ENCODE results near the gene EBI3.
"Not testable (repeated sequence)": the region's sequence is repeated elsewhere in the genome, so short reads cannot be mapped to it uniquely, and the experiment has no call there.

Gene EBI3

GRCh38 chr19:4200940-4201542 lies 28.3 kb upstream of the EBI3 start:
- no peak for DNase-seq

DNA sequence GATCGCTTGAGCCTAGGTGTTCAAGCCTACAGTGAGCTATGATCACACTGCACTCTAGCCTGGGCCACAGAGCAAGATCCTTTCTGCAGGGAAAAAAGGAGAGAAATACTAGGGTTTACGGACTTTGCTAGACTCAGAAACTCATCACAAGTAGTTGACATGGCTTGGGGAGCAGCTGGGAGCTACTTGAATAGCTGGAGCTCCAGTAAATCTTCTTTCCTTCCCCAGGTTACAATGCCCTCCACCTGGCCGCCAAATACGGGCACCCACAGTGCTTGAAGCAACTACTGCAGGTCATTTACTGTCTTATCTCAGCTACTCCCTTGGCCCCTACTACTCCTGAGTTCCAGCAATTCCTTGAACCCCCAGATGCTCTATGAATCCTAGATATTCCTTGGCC lies 27.5 kb upstream of the EBI3 start:
- DNase-seq = no peak

- DNase-seq = no peak
Observed at GRCh38 chr19:4206818-4207484, 22.4 kb upstream of the EBI3 start.

DNA sequence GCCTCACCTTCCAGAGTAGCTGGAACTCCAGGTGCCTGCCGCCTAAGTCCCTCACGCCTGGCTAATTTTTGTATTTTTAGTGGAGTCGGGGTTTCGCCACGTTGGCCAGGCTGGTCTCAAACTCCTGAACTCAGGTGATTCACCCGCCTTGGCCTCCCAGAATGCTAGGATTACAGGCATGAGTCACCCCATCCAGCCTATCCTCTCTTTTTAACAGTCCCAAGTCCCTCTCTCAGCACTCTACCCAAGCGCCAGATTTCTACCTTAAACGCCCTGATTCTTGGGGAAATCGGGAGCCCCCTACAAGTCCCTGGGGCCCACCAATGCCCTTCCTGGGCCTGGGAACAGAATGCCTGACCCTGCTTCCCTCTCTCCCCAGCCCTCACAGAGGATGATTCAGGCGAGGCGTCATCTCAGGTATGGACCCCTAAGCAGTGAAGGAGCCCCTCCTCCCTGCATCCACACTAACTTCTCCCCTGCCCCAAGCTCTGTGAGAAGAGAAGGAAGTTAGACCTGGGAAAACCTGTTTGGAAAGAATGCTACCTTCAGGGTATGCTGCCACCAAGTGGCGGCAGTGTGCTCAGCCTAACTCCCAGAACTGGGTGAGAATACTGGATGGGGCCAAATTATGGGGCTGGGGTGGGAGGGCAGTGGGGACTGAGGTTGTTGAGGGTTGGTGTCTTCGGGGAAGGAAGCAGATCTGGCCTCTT lies 20.8 kb upstream of the EBI3 start:
- DNase-seq = no peak

GRCh38 chr19:4210166-4210731 lies 19.1 kb upstream of the EBI3 start:
- no peak for DNase-seq

DNA sequence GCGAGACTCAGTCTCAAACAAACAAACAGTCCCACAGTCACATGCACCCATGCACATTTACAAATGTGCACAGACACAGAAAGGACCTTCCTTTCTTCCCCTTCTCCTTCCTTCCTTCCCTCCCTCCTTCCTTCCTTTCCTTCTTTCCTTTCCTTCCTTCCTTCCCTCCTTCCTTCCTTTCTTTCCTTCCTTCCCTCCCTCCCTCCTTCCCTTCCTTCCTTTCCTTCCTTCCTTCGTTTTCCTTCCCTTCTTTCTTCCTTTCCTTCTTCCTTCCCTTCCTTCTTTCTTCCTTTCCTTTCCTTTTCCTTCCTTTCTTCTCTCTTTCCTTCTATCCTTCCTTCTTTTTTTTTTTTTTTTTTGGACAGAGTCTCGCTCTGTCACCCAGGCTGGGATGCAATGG lies 16.2 kb upstream of the EBI3 start:
- no peak for DNase-seq

- DNase-seq = no peak
Observed at GRCh38 chr19:4215807-4216206, 13.5 kb upstream of the EBI3 start.

DNA sequence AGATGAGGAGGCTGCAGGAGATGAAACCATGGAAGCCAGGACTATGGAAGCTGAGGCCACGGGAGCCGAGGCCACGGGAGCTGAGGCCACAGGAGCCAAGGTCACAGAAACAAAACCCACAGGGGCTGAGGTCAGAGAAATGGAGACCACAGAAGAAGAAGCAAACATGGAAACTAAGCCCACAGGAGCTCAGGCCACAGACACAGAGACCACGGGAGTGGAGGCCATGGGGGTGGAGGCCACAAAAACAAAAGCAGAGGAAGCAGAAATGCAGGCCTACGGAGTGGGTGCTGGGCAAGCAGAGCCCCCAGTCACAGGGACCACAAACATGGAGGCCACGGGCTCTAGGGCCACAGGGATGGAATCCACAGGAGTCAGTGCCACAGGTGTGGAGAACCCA lies 12.5 kb upstream of the EBI3 start:
- DNase-seq = no peak

- DNase-seq = no peak
Observed at GRCh38 chr19:4217429-4218264, 11.7 kb upstream of the EBI3 start.

GRCh38 chr19:4218523-4218922 lies 10.8 kb upstream of the EBI3 start:
- DNase-seq = not testable (repeated sequence)

GRCh38 chr19:4220188-4220587 lies 9.1 kb upstream of the EBI3 start:
- DNase-seq = no peak

DNA sequence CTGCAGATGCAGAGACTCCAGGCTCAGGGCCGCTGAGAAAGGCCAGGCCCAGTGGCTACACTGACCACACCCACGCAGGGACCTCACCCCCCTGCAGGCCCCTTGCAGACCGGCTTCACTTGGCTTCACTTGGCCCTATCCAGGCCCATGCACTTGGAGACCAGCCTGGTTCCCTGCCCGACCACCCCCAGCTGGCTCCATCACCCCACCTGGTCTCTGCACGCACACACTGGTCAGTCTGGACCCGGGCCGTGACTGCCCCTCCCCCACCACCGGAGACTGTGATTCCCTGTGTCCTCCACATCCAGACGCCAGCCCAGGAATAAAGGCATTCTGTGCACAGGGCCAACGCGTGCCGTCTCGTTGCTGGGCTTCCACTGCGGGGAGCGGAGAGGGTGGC lies 4.9 kb upstream of the EBI3 start:
- DNase-seq = no peak

DNA sequence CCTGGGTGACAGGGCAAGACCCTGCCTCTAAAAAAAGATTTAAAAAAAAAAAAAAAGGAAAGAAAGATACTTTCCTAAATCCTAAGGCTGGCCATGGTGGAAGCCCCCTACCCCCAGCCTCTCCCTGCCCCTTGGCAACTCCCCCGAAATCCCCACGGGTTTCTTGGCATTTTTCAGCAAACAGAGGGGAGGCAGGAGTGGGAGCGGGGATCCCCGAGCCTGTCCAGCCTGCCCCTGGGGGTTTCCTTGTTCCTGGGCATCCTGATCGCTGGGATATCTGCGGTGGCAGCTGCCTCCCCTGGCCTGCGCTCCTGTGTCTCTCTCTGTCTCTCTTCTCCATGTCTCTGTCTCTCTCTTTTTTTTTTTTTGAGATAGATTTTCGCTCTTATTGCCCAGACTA lies 3.4 kb upstream of the EBI3 start:
- DNase-seq = no peak

- DNase-seq = no peak
Observed at GRCh38 chr19:4227771-4228170, 1.6 kb upstream of the EBI3 start.

- DNase-seq = no peak
Observed at GRCh38 chr19:4228765-4229178, 551 bp upstream of the EBI3 start.

DNA sequence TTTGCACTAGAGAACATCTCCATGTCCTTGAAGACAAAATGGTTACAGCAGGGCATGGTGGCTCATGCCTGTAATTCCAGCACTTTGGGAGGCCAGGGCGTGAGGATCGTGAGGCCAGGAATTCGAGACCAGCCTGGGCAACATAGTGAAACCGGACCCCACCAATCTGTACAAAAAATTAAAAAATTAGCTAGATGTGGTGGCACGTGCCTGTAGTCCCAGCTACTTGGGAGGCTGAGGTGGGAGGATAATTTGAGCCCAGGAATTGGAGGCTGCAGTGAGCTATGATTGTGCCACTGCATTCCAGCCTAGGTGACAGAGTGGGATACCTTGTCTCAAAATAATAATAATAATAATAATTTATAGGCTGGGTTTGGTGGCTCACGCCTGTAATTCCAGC lies 914 bp downstream of the EBI3 start:
- not testable (repeated sequence) for DNase-seq

DNA sequence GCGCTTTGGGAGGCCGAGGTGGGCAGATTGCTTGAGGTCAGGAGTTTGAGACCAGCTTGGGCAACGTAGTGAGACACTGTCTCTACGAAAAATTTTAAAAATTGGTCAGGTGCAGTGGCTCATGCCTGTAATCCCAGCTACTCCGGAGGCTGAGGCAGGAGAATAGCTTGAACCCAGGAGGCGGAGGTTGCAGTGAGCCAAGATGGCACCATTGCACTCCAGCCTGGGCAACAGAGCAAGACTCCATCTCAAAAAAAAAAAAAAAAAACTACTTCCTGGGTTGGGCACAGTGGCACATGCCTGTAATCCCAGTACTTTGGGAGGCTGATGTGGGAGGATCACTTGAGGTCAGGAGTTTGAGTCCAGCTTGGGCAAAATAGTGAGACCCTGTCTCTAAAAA lies 2.2 kb downstream of the EBI3 start:
- DNase-seq = not testable (repeated sequence)

GRCh38 chr19:4232139-4232538 lies 2.8 kb downstream of the EBI3 start:
- not testable (repeated sequence) for DNase-seq

DNA sequence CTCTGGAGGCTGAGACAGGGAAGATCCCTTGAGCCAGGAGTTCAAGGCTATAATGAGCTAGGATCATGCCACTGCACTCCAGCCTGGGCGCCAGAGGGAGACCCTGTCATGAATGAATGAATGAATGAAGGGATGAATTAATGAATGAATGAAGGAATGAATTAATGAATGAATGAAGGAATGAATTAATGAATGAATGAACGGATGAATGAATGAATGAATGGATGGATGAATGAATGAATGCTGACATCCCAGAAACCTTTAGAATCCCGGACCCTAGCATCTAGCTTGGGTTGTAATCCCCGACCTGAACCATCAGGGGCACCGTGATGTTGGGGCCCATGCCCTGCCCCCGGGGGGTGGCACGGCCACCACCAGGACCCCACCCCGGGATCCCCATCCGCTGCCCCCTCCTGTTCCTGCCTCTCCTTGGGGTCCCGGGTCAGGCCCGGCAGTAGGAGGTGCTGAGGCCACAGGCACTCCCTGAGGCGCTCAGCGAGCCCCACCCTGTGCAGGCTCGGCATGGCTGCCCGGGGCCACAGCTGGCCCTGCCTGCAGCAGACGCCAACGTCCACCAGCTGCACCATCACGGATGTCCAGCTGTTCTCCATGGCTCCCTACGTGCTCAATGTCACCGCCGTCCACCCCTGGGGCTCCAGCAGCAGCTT lies 3.4 kb downstream of the EBI3 start:
- DNase-seq = no peak

DNA sequence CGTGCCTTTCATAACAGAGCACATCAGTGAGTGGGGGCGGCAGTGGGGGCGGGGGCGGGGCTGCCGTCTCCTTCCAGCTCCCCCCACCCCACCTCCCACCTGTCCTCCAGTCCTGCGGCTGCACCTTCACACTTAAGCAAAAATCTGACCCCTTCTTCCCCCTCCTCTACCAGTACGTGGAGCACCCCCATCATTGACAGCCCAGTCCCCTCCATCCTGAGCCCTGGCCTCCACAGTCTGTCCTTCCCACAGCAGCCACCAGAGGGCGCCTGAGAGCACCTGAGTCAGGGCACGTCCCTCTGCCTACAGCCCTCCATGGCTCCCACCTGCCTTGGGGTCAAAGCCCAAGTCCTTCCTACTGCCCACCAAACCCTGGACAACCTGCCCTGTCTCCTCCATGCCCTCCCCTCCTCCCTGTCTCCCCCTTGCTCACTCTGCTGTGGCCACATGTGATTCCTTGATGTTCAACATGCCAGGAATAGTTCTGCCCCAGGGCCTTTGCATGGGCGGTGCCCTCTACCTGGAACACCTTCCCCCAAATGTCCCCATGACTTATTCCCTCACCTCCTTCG lies 4.0 kb downstream of the EBI3 start:
- no peak for DNase-seq

- DNase-seq = no peak
Observed at GRCh38 chr19:4234142-4234861, 5.0 kb downstream of the EBI3 start.
